HL-60 (cell line): ENCODE results near the gene CTNNA1.

ENCODE experiments used
- DNase-seq, 2 experiments: peaks; one replicate each; pipeline ENCODE4 v3.0.0-alpha.2; 2010 to 2020; ENCODE audit warnings: low read depth in 1 of 2, low spot score in 1 of 2
- H3K27ac ChIP-seq: fragments of 250-450 bp; sonication (Bioruptor Pico); replicated peaks from 2 replicates; pipeline ENCODE4 v1.5.1; 2020; ENCODE audit warnings: mild to moderate bottlenecking, moderate library complexity
- H3K27me3 ChIP-seq: fragments of 250-450 bp; sonication (Bioruptor Pico); 2 replicates; pipeline ENCODE4 v1.5.1; 2021; ENCODE audit warnings: mild to moderate bottlenecking, moderate library complexity; ENCODE audit not compliant: insufficient read depth, poor library complexity, severe bottlenecking
- H3K4me3 ChIP-seq: replicated peaks from 2 replicates; pipeline ENCODE4 v1.5.1; 2011; ENCODE audit warnings: mild to moderate bottlenecking, control low read depth, low read length; ENCODE audit not compliant: insufficient read depth
- CTCF ChIP-seq: IDR thresholded peaks from one replicate; pipeline ENCODE4 v1.5.1; 2011; ENCODE audit warnings: low read length, control low read depth, inconsistent platforms; ENCODE audit not compliant: insufficient read depth
- GABPA ChIP-seq: IDR thresholded peaks from 2 replicates; pipeline ENCODE4 v1.6.1; 2012; ENCODE audit warnings: low read depth
- POLR2AphosphoS5 ChIP-seq: IDR thresholded peaks from 2 replicates; pipeline ENCODE4 v1.6.1; 2012; ENCODE audit warnings: low read depth
- REST ChIP-seq: IDR thresholded peaks from 2 replicates; pipeline ENCODE4 v1.6.1; 2012; ENCODE audit warnings: low read depth; ENCODE audit not compliant: insufficient replicate concordance
- SPI1 ChIP-seq: IDR thresholded peaks from 2 replicates; pipeline ENCODE4 v1.6.1; 2012; ENCODE audit warnings: low read depth, mild to moderate bottlenecking, borderline replicate concordance

The CTNNA1 gene

DNA sequence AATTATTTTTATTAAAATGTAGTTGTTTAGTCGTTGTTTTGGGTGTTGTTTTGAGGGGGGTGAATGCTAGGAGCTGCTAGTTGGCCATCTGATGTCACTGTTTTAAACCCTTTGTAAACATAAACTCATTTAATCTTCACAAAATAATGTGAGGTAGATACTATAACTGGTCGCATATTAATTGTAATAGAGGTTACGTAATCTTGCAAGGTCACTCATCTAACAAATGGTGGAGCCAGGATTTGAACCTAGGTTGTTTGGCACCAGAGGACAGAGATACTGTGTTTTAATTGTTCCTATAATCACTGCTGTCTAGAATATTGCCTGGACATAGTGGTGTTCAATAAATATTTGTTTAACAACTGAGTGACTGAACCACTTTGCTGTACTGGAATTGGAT is 67.5 kb downstream of the CTNNA1 start:
- no peak overlapping the region for H3K4me3 ChIP-seq
- DNase-seq = no peak
- TF ChIP-seq REST (no peak), POLR2AphosphoS5 (no peak), SPI1 (no peak), GABPA (no peak), CTCF (no peak)

GRCh38 chr5:138824516-138824915 is 71.3 kb downstream of the CTNNA1 start:
- H3K27me3 ChIP-seq = no peaks in the 10 kb centered on the region
- H3K27ac ChIP-seq = no peak overlapping the region
- DNase-seq = no peak
- TF ChIP-seq REST (no peak), SPI1 (no peak), GABPA (no peak), CTCF (no peak), POLR2AphosphoS5 (no peak)
- H3K4me3 ChIP-seq = no peak overlapping the region

More for the DNA sequence above, 67.5 kb downstream of the CTNNA1 start:
- Histone ChIP-seq H3K27me3 (no peaks in the 10 kb centered on the region), H3K27ac (no peak overlapping the region)

GRCh38 chr5:138824924-138825863 is 72.0 kb downstream of the CTNNA1 start:
- DNase-seq = no peak
- no peak for TF ChIP-seq POLR2AphosphoS5
- TF ChIP-seq SPI1 = no peak
- TF ChIP-seq GABPA = no peak
- TF ChIP-seq CTCF = no peak
- TF ChIP-seq REST = no peak
- no peaks in the 10 kb centered on the region for H3K27me3 ChIP-seq
- H3K27ac ChIP-seq = no peak overlapping the region
- H3K4me3 ChIP-seq = no peak overlapping the region
